ENCODE results near the gene MORN5.
A peak's percentile ranks its signal among the peaks of the same experiment; 100 is the strongest.

MORN5 gene

DNA sequence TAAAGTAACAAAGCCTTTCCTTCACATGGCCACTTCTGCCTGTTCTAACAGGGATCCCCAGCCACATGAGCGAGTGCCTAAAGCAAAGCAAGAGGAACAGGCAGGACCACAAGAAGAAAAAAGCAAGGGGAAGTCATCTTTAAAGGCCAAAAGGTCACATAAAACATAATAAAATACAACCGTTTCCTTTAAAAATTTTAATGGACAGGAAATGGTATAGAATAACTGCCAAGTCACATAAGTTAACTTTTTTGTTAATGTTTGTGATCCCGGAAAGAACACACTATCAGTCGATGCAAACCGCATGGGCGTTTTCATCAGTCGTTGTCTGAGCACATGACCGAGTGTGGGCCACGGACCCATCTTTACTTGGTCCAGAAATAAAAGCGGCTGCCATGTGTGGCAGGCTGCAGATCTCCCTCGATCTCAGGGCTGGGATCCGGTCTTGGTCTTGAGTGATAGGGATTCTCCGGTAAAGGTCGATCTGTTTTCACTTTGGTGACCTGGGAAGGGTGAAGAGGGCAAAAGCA lies 15.8 kb upstream of the MORN5 start:
- Mint-ChIP-seq H3K4me1 (peaks cover 4 to 7% of the 10 kb centered on the region in 2 donors), H3K27ac (peak overlapping the region; percentile 42), H3K36me3 (peaks cover 29 to 43% of the 10 kb centered on the region in 2 donors), H3K27me3 (no peaks in the 10 kb centered on the region), H3K4me3 (no peak overlapping the region), H3K9me3 (no peaks in the 10 kb centered on the region)
- no peak for DNase-seq
- no peak for ATAC-seq (replicated peaks)

DNA sequence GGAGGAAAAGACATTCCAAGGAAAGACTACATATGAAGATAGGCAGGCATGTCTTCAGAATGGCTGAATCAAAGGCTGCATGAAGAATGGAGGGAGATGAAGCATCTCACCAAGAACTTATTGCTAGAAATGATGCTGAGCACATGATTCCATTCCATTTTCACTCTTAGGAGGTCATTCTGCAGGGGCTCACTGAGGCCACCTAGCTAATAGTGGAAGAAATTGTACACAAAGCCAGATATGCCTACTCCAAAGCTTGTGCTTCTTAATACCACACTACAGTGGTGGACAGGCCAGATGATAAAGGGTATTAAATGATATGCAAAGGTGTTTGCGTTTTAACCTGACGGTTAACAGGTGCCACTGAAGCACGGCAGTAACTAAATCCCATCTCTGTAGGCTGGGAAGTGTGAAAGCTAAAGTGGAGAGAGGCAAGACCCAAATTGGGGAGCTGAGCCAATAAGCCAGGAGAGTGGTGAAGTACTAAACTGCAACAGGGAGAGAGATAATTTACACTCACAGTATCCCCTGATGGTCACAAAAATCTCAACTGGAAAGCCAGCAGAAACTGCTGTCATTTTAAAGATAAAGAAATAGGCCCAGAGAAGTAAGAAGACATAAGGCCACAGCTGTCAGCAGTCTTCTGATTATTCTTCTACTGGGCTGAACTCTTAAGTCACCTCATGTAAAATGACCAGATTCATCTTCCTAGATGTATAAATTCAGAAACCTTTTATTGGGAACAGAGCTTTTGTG lies 14.7 kb upstream of the MORN5 start:
- Mint-ChIP-seq H3K27me3 (no peaks in the 10 kb centered on the region), H3K9me3 (no peaks in the 10 kb centered on the region), H3K4me3 (no peak overlapping the region), H3K36me3 (peaks cover 29 to 43% of the 10 kb centered on the region in 2 donors), H3K4me1 (peaks cover 4 to 7% of the 10 kb centered on the region in 2 donors), H3K27ac (no peak overlapping the region)
- peak in 1 of 2 donors; percentile 39 for ATAC-seq (replicated peaks)
- no peak for DNase-seq

DNA sequence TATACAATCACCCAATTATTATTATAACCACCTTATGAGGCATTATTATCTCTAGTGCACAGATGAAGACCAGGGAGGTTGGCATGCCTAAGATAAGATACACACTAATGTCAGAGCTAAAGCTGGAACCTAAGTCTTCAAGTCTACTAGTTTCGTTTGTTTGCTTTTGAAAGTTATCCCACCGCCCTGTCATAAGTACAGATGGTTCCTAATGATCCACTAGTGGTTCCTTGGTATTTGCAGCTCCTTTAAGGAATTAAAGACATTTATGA lies 14.2 kb upstream of the MORN5 start:
- no peak for DNase-seq
- H3K4me3 Mint-ChIP-seq = no peak overlapping the region
- H3K36me3 Mint-ChIP-seq = peaks cover 29 to 43% of the 10 kb centered on the region in 2 donors
- no peaks in the 10 kb centered on the region for H3K9me3 Mint-ChIP-seq
- no peak overlapping the region for H3K27ac Mint-ChIP-seq
- H3K27me3 Mint-ChIP-seq = no peaks in the 10 kb centered on the region
- no peak for ATAC-seq (replicated peaks)
- peaks cover 4 to 7% of the 10 kb centered on the region in 2 donors for H3K4me1 Mint-ChIP-seq

DNA sequence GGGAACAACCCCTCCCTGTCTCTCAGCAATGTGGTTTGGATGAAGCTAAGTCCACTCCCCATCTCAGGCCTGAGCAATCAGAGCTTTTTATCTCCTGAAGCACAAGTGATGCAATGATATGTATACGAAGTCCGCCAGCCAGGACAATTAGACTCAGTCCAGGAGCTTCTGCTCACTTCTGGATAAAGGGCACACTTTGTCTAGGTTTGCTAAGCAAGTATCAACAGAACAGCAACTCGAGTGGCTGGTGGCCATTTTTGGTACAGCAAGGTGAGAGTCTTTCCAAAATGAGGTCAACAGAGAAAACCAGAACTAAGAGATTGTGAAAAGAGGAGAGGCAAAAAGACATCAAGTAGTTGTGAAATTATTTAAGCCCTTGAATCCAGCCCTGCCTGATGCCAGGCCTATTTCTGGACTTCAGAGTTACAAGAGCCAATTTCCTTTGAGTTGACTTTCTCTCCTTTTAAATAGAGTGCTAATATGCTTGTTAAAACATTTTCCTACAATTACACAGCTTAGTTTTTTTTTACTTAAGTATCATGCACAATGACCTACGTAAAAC lies 8.4 kb upstream of the MORN5 start:
- no peak overlapping the region for H3K27ac Mint-ChIP-seq
- H3K4me1 Mint-ChIP-seq = peaks cover 9 to 15% of the 10 kb centered on the region in 2 donors
- peaks cover 12 to 14% of the 10 kb centered on the region in 2 donors for H3K36me3 Mint-ChIP-seq
- no peak for DNase-seq
- no peaks in the 10 kb centered on the region for H3K27me3 Mint-ChIP-seq
- no peaks in the 10 kb centered on the region for H3K9me3 Mint-ChIP-seq
- ATAC-seq (replicated peaks) = no peak
- no peak overlapping the region for H3K4me3 Mint-ChIP-seq

DNA sequence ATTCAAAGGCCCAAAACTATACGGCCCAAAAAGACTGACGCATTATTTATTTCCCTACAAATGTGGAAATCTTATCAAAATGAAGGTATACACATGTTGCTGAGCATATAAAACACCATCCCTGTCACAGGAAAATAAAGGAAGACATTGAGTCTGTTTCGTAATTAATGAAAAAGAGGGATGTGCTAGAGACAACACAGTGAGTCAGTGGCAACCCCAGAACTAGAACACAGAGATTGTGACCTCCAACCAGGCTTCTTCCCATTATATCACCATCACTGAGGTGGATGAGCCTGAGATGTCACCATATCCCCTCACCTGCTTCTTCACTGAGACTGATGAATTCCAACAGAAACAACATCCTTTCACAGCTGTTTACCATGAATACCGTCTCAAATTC lies 3.9 kb upstream of the MORN5 start:
- ATAC-seq (replicated peaks) = no peak
- no peaks in the 10 kb centered on the region for H3K9me3 Mint-ChIP-seq
- peaks cover 11 to 13% of the 10 kb centered on the region in 2 donors for H3K36me3 Mint-ChIP-seq
- H3K4me3 Mint-ChIP-seq = no peak overlapping the region
- H3K27me3 Mint-ChIP-seq = peaks cover 0 to 4% of the 10 kb centered on the region in 2 donors
- no peak for DNase-seq
- H3K27ac Mint-ChIP-seq = no peak overlapping the region
- H3K4me1 Mint-ChIP-seq = peaks cover 26 to 34% of the 10 kb centered on the region in 2 donors

DNA sequence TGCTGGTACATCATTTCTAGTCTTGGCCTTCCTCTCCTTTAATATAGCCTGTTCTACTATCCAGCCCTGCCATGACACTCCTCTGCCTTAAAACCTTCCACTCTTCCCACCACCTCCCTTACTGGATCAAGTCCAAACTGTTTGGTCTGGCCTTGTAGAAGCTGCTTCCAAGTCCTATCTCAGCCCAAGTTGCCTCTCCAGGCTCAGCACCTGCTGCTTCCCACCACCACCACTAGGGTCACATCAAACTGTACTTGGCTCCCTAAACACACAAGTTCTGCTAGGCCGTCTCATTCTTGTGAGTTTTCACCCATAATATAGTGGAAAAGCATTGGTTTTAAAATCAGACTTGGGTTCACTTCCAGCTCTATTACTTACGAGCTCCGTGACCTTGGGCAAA lies 1.5 kb upstream of the MORN5 start:
- peaks cover 8 to 9% of the 10 kb centered on the region in 2 donors for H3K36me3 Mint-ChIP-seq
- H3K27me3 Mint-ChIP-seq = peaks cover 10 to 11% of the 10 kb centered on the region in 2 donors
- H3K4me1 Mint-ChIP-seq = peaks cover 26 to 34% of the 10 kb centered on the region in 2 donors
- H3K4me3 Mint-ChIP-seq = peak overlapping the region in 1 of 2 donors; percentile 42
- ATAC-seq (replicated peaks) (peak in 1 of 2 donors; percentile 26), DNase-seq (no peak)
- no peak overlapping the region for H3K27ac Mint-ChIP-seq
- H3K9me3 Mint-ChIP-seq = peaks cover 4 to 5% of the 10 kb centered on the region in 2 donors

DNA sequence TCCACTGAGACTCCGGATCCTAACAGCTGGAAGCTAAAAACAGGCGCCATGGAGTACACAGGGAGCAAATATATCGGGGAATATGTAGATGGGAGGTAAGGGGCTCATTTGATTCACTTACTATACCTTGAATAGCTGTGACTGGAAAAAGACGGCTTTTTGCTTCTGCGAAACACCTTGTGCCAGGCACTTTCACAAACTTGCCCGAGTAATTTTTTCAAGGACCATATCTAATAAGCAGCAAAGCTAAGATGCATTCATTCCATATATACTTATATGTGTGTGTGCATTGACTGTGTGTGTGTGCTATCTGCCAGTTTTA lies 178 bp downstream of the MORN5 start:
- Mint-ChIP-seq H3K27me3 (peaks cover 24 to 25% of the 10 kb centered on the region in 2 donors), H3K36me3 (peaks cover 8 to 9% of the 10 kb centered on the region in 2 donors), H3K4me1 (peaks cover 22 to 25% of the 10 kb centered on the region in 2 donors), H3K9me3 (peaks cover 4 to 5% of the 10 kb centered on the region in 2 donors), H3K4me3 (peak overlapping the region; percentile 92 to 97), H3K27ac (peak overlapping the region; percentile 96)
- ATAC-seq (replicated peaks) = no peak
- DNase-seq = no peak

DNA sequence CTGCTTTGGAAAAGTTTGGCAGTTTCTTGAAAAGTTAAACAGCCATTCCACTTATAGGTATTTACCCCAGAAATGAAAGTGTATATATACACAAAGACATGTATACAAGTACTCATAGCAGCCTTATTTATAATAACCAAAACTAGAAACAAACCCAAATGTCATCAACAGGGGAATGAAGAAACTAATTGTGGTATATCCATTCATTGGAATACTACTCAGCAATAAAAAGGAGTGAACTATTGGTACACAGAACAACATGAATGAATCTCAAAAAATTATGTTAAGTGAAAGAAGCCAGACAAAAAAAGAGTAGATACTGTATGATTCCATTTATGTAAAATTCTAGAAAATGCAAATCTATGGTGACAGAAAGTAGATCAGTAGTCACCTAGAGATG lies 2.7 kb downstream of the MORN5 start:
- Mint-ChIP-seq H3K4me3 (no peak overlapping the region), H3K27me3 (peaks cover 31 to 36% of the 10 kb centered on the region in 2 donors), H3K4me1 (peaks cover 11 to 13% of the 10 kb centered on the region in 2 donors), H3K36me3 (peaks cover 6 to 8% of the 10 kb centered on the region in 2 donors), H3K9me3 (peaks cover 7 to 10% of the 10 kb centered on the region in 2 donors), H3K27ac (no peak overlapping the region)
- no peak for DNase-seq
- ATAC-seq (replicated peaks) = no peak

DNA sequence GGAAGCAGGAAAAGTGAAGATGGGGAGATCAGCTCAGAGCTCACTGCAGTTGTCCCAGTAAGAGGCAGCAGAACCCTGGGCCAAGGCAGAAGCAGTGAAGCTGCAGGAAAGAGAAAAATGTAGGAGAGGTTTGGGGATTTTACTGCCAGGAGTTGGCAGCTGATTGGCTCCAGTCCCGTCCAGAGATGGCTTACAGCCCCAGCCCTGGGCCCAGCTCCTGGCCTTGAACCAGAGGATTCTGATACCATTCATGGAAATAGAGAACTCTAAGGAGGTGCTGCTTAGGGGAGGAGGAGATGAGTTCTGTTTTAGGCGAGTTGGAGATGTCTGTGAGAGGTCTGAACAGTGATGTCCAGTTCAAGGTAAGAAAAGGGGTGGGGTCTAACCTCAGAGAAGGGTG lies 4.6 kb downstream of the MORN5 start:
- H3K4me1 Mint-ChIP-seq = peaks cover 5% of the 10 kb centered on the region in 2 donors
- DNase-seq = no peak

DNA sequence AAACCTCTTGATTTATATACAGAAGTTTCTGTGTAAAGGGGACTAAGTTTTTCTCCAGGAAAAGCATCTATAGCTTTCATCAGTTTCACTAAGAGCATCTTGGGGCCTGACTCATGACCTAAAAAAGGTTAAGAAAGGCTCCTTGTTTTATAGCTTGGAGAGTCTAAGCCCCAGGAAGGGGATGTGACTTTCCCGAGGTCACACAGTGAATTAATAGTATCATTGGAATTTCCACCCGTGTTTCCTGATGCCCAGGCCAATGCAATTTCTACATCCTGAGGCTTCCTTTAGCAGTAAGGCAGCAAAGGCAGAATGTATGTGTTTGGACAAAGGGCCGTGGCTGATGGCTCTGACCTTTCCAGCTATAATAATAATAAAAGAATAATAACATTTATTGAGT lies 8.6 kb downstream of the MORN5 start:
- H3K9me3 Mint-ChIP-seq = peaks cover 5% of the 10 kb centered on the region in 2 donors
- H3K36me3 Mint-ChIP-seq = no peaks in the 10 kb centered on the region
- no peaks in the 10 kb centered on the region for H3K4me1 Mint-ChIP-seq
- no peak overlapping the region for H3K4me3 Mint-ChIP-seq
- peaks cover 57 to 60% of the 10 kb centered on the region in 2 donors for H3K27me3 Mint-ChIP-seq
- DNase-seq (no peak), ATAC-seq (replicated peaks) (no peak)
- H3K27ac Mint-ChIP-seq = no peak overlapping the region

More for the DNA sequence above, 4.6 kb downstream of the MORN5 start:
- Mint-ChIP-seq H3K27ac (no peak overlapping the region), H3K27me3 (peaks cover 45 to 47% of the 10 kb centered on the region in 2 donors), H3K4me3 (no peak overlapping the region), H3K9me3 (peaks cover 9 to 10% of the 10 kb centered on the region in 2 donors), H3K36me3 (peaks cover 4% of the 10 kb centered on the region in 2 donors)
- no peak for ATAC-seq (replicated peaks)

DNA sequence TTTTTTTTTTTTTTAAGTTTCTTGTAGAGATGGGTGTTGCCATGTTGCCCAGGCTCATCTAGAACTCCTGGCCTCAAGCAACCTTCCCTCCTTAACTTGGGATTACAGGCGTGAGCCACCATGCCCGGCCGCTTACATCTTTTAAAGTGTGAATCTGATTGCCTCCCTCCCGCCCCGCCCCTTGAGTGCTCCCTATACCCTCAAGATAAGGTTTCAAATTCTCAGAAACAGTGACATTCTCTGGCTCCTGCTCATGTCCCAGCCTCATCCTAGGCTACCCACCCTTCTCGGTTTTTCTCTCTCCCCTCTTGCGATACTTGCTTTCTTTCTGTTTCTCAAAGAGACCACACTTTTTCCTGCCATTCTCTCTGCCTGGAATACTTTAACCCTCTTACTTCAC lies 12.4 kb downstream of the MORN5 start:
- H3K4me3 Mint-ChIP-seq = no peak overlapping the region
- H3K9me3 Mint-ChIP-seq = peaks cover 0 to 2% of the 10 kb centered on the region in 2 donors

DNA sequence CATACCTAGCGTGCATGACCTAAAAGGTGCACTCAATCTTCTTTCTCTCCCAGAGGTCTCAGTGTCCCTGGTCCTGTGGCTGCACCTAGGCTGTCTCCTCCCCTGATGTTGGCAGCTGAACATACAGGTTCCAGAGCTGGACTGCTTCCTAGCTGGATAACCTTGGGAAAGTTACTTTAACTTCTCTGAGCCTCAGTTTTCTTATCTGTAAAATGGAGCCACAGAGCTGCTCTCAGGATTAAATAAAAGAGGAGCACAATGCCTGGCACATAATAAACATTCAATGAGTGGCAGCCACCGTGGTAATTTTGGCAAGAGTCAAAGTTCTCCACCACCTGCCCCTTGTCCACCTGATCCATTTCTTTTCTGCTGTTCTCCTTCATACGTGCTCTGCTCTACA lies 14.0 kb downstream of the MORN5 start:
- no peak for ATAC-seq (replicated peaks)
- no peak overlapping the region for H3K4me3 Mint-ChIP-seq
- no peak for DNase-seq
- no peaks in the 10 kb centered on the region for H3K36me3 Mint-ChIP-seq
- H3K27me3 Mint-ChIP-seq = peaks cover 47 to 62% of the 10 kb centered on the region in 2 donors
- no peaks in the 10 kb centered on the region for H3K4me1 Mint-ChIP-seq
- H3K27ac Mint-ChIP-seq = no peak overlapping the region
- H3K9me3 Mint-ChIP-seq = no peaks in the 10 kb centered on the region

More for the DNA sequence above, 12.4 kb downstream of the MORN5 start:
- Mint-ChIP-seq H3K36me3 (no peaks in the 10 kb centered on the region), H3K4me1 (no peaks in the 10 kb centered on the region), H3K27me3 (peaks cover 54 to 65% of the 10 kb centered on the region in 2 donors), H3K27ac (no peak overlapping the region)
- DNase-seq (no peak), ATAC-seq (replicated peaks) (no peak)

DNA sequence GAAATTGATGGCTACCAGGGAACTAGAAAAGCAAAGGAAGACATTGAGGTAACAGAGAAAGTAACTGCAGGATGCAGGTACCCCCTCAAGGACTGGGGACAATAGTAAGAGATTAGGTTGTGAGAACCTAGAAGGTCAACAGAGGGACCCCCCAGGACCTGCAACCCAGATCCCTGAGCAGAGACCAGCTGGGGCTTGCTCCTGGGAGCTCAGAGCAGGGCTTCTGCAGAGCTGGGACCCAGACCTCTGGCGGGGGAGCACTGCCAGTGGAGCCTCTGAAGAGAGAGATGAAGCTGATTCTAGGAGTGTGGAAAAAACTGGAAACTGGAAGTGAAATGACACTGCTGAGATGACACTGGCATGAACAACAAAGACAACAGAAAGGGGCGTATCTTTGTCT lies 17.2 kb downstream of the MORN5 start:
- H3K27ac Mint-ChIP-seq = no peak overlapping the region
- H3K27me3 Mint-ChIP-seq = peaks cover 34 to 44% of the 10 kb centered on the region in 2 donors
- H3K9me3 Mint-ChIP-seq = no peaks in the 10 kb centered on the region
- no peaks in the 10 kb centered on the region for H3K36me3 Mint-ChIP-seq
- no peaks in the 10 kb centered on the region for H3K4me1 Mint-ChIP-seq
- DNase-seq (no peak), ATAC-seq (replicated peaks) (no peak)
- H3K4me3 Mint-ChIP-seq = no peak overlapping the region

DNA sequence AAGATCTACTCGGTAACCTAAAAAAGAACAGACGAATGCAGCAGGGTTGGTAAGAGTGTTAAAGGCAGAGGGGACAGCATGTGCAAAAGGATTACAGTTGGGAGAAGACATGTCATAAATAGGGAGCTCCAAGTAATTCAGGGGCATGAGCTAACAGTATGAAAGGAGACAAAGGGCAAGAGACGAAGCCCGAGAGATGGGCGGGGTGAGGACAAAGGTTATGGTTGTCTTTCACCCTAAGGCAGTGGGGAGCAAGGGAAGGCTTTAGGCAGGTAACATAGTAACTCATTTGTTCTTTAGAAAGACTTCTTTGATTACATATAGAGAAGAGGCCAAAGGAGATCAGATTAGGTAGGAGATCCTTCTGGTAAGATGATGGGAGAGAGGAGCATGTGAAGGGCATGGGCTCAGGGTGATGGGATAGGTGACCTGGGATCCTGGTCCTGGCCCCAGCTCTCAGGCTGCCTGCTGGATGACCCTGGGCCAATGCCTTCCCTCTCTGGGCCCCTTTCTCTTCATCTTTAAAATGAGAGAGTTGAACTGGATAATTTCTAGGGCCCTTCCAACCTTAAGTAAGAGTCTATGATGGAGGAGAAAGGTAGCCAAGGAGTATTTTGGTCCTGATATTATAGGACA lies 19.5 kb downstream of the MORN5 start:
- Mint-ChIP-seq H3K4me3 (no peak overlapping the region), H3K4me1 (no peaks in the 10 kb centered on the region), H3K36me3 (no peaks in the 10 kb centered on the region), H3K27me3 (peaks cover 28 to 35% of the 10 kb centered on the region in 2 donors), H3K9me3 (no peaks in the 10 kb centered on the region), H3K27ac (no peak overlapping the region)
- ATAC-seq (replicated peaks) (no peak), DNase-seq (no peak)

DNA sequence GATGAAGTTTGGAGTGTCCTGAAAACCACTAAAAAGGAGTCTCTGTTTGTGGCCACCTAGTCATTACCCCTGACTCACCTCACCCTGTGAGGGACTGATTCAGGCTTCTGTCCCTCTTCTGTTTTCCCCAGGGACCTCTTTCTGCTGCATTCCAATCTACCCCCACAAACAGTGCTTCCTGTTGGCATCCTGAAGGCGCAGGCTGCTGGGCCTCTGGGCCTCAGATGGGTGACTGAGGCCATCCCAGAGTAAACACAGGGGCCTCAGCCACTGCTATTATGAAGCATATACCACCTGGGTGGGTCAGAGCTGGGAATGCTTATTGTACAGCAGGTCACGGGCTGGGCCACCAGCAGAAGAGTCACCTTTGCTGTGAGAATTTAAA lies 20.0 kb downstream of the MORN5 start:
- H3K27ac Mint-ChIP-seq = no peak overlapping the region
- no peak for DNase-seq
- no peaks in the 10 kb centered on the region for H3K36me3 Mint-ChIP-seq
- no peaks in the 10 kb centered on the region for H3K9me3 Mint-ChIP-seq
- no peak for ATAC-seq (replicated peaks)
- H3K4me3 Mint-ChIP-seq = no peak overlapping the region
- H3K27me3 Mint-ChIP-seq = peaks cover 26 to 32% of the 10 kb centered on the region in 2 donors
- H3K4me1 Mint-ChIP-seq = no peaks in the 10 kb centered on the region

All from stimulated activated naive B cell treated with anti-CD40 and anti-IgM and Interleukin-4, amounts not matched to agents 10 μg/mL and 1 μg/mL and 100 μg/mL, for 72 hours (primary cell).